Measurements from ENCODE around the gene SLIRP.
"Not testable (repeated sequence)": the region's sequence is repeated elsewhere in the genome, so short reads cannot be mapped to it uniquely, and the experiment has no call there.

Gene SLIRP

GRCh38 chr14:77714926-77715325 is 7.0 kb downstream of the SLIRP start:
- H3K4me3 Mint-ChIP-seq, result no peak overlapping the region
- no peaks in the 10 kb centered on the region for H3K27me3 Mint-ChIP-seq (ENCODE audit: low read depth)
- peaks cover 16% of the 10 kb centered on the region for H3K4me1 Mint-ChIP-seq (ENCODE audit: low read depth)
- peaks cover 32% of the 10 kb centered on the region for H3K36me3 Mint-ChIP-seq (ENCODE audit: low read depth)
- H3K9me3 Mint-ChIP-seq, result no peaks in the 10 kb centered on the region
- peak overlapping the region; percentile 52 for H3K27ac Mint-ChIP-seq

GRCh38 chr14:77717608-77718305 is 9.9 kb downstream of the SLIRP start:
- peaks cover 10% of the 10 kb centered on the region for H3K4me1 Mint-ChIP-seq (ENCODE audit: low read depth)
- H3K27ac Mint-ChIP-seq, result no peak overlapping the region
- peaks cover 44% of the 10 kb centered on the region for H3K36me3 Mint-ChIP-seq (ENCODE audit: low read depth)
- H3K4me3 Mint-ChIP-seq, result no peak overlapping the region
- H3K27me3 Mint-ChIP-seq (ENCODE audit: low read depth), result no peaks in the 10 kb centered on the region
- no peaks in the 10 kb centered on the region for H3K9me3 Mint-ChIP-seq

- H3K36me3 Mint-ChIP-seq (ENCODE audit: low read depth), result peaks cover 48% of the 10 kb centered on the region
- H3K9me3 Mint-ChIP-seq, result no peaks in the 10 kb centered on the region
- no peak overlapping the region for H3K4me3 Mint-ChIP-seq
- H3K27ac Mint-ChIP-seq, result no peak overlapping the region
- H3K4me1 Mint-ChIP-seq (ENCODE audit: low read depth), result peaks cover 2% of the 10 kb centered on the region
- no peaks in the 10 kb centered on the region for H3K27me3 Mint-ChIP-seq (ENCODE audit: low read depth)
These were observed 13.5 kb downstream of the SLIRP start for GRCh38 chr14:77721437-77721836.

- no peak overlapping the region for H3K27ac Mint-ChIP-seq
- H3K9me3 Mint-ChIP-seq, result no peaks in the 10 kb centered on the region
- no peak overlapping the region for H3K4me3 Mint-ChIP-seq
- peaks cover 3% of the 10 kb centered on the region for H3K4me1 Mint-ChIP-seq (ENCODE audit: low read depth)
- no peaks in the 10 kb centered on the region for H3K27me3 Mint-ChIP-seq (ENCODE audit: low read depth)
- H3K36me3 Mint-ChIP-seq (ENCODE audit: low read depth), result peaks cover 50% of the 10 kb centered on the region
These were observed 14.4 kb downstream of the SLIRP start for GRCh38 chr14:77722301-77722700.

GRCh38 chr14:77730976-77731497 is 23.1 kb downstream of the SLIRP start:
- H3K27me3 Mint-ChIP-seq (ENCODE audit: low read depth), result no peaks in the 10 kb centered on the region
- no peak overlapping the region for H3K27ac Mint-ChIP-seq
- peaks cover 54% of the 10 kb centered on the region for H3K36me3 Mint-ChIP-seq (ENCODE audit: low read depth)
- no peaks in the 10 kb centered on the region for H3K9me3 Mint-ChIP-seq
- no peak overlapping the region for H3K4me3 Mint-ChIP-seq
- H3K4me1 Mint-ChIP-seq (ENCODE audit: low read depth), result peaks cover 5% of the 10 kb centered on the region

- H3K27me3 Mint-ChIP-seq (ENCODE audit: low read depth), result no peaks in the 10 kb centered on the region
- H3K4me3 Mint-ChIP-seq, result no peak overlapping the region
- no peak overlapping the region for H3K27ac Mint-ChIP-seq
- no peaks in the 10 kb centered on the region for H3K9me3 Mint-ChIP-seq
- H3K4me1 Mint-ChIP-seq (ENCODE audit: low read depth), result peaks cover 8% of the 10 kb centered on the region
- H3K36me3 Mint-ChIP-seq (ENCODE audit: low read depth), result peaks cover 34% of the 10 kb centered on the region
These were observed 30.8 kb downstream of the SLIRP start for GRCh38 chr14:77738559-77739250.

- Mint-ChIP-seq H3K36me3 (ENCODE audit: low read depth) (peaks cover 32% of the 10 kb centered on the region), H3K27me3 (ENCODE audit: low read depth) (no peaks in the 10 kb centered on the region), H3K9me3 (no peaks in the 10 kb centered on the region), H3K4me1 (ENCODE audit: low read depth) (peaks cover 10% of the 10 kb centered on the region), H3K4me3 (no peak overlapping the region), H3K27ac (no peak overlapping the region)
These were observed 33.5 kb downstream of the SLIRP start for GRCh38 chr14:77741438-77741837.

GRCh38 chr14:77746064-77746702 is 38.3 kb downstream of the SLIRP start:
- H3K4me1 Mint-ChIP-seq (ENCODE audit: low read depth), result peaks cover 14% of the 10 kb centered on the region
- H3K4me3 Mint-ChIP-seq, result no peak overlapping the region
- peaks cover 34% of the 10 kb centered on the region for H3K36me3 Mint-ChIP-seq (ENCODE audit: low read depth)
- no peak overlapping the region for H3K27ac Mint-ChIP-seq
- H3K9me3 Mint-ChIP-seq, result no peaks in the 10 kb centered on the region
- no peaks in the 10 kb centered on the region for H3K27me3 Mint-ChIP-seq (ENCODE audit: low read depth)

GRCh38 chr14:77747425-77747824 is 39.5 kb downstream of the SLIRP start:
- H3K36me3 Mint-ChIP-seq (ENCODE audit: low read depth), result peaks cover 36% of the 10 kb centered on the region
- H3K27ac Mint-ChIP-seq; H3K4me3 Mint-ChIP-seq; H3K4me1 Mint-ChIP-seq (ENCODE audit: low read depth); H3K27me3 Mint-ChIP-seq (ENCODE audit: low read depth); H3K9me3 Mint-ChIP-seq: not testable (repeated sequence)

- Mint-ChIP-seq H3K9me3 (no peaks in the 10 kb centered on the region), H3K4me3 (no peak overlapping the region), H3K36me3 (ENCODE audit: low read depth) (peaks cover 32% of the 10 kb centered on the region), H3K27ac (no peak overlapping the region), H3K4me1 (ENCODE audit: low read depth) (peaks cover 22% of the 10 kb centered on the region), H3K27me3 (ENCODE audit: low read depth) (no peaks in the 10 kb centered on the region)
These were observed 44.4 kb downstream of the SLIRP start for GRCh38 chr14:77752266-77752665.

GRCh38 chr14:77752799-77753516 is 45.1 kb downstream of the SLIRP start:
- Mint-ChIP-seq H3K27me3 (ENCODE audit: low read depth) (no peaks in the 10 kb centered on the region), H3K27ac (no peak overlapping the region), H3K4me3 (no peak overlapping the region), H3K9me3 (no peaks in the 10 kb centered on the region), H3K4me1 (ENCODE audit: low read depth) (peaks cover 27% of the 10 kb centered on the region), H3K36me3 (ENCODE audit: low read depth) (peaks cover 37% of the 10 kb centered on the region)

- peaks cover 25% of the 10 kb centered on the region for H3K4me1 Mint-ChIP-seq (ENCODE audit: low read depth)
- no peaks in the 10 kb centered on the region for H3K9me3 Mint-ChIP-seq
- H3K4me3 Mint-ChIP-seq, result peak within 1 kb of the TSS; percentile 93
These were observed 52.7 kb downstream of the SLIRP start, which contains the start of gene SNW1 for GRCh38 chr14:77760381-77761204. TSS of gene SNW1 (minus strand) at chr14:77761156. CDS start at chr14:77761127, 29 bp downstream.

GRCh38 chr14:77761205-77761931 is 53.5 kb downstream of the SLIRP start:
- Mint-ChIP-seq H3K36me3 (ENCODE audit: low read depth) (peaks cover 15% of the 10 kb centered on the region), H3K4me3 (peak overlapping the region; percentile 93), H3K27me3 (ENCODE audit: low read depth) (peaks cover 5% of the 10 kb centered on the region), H3K27ac (peak overlapping the region; percentile 96), H3K4me1 (ENCODE audit: low read depth) (peaks cover 25% of the 10 kb centered on the region), H3K9me3 (no peaks in the 10 kb centered on the region)

More at GRCh38 chr14:77760381-77761204, 52.7 kb downstream of the SLIRP start, which contains the start of gene SNW1:
- Mint-ChIP-seq H3K27ac (peak within 1 kb of the TSS; percentile 96), H3K36me3 (ENCODE audit: low read depth) (peaks cover 15% of the 10 kb centered on the region), H3K27me3 (ENCODE audit: low read depth) (peaks cover 5% of the 10 kb centered on the region)

All from T-helper 1 cell treated with Interleukin-12 subunit alpha and Interleukin-12 subunit beta and Interleukin-4 antibody, amounts not matched to agents 30 μg/mL and 1 μg/mL, for 36 hours (primary cell).